ENCODE measurements around the gene DMAC2L.

GRCh38 chr14:50354527-50354926 lies 42.4 kb downstream of the DMAC2L start:
- TF ChIP-seq, protein P1, sequence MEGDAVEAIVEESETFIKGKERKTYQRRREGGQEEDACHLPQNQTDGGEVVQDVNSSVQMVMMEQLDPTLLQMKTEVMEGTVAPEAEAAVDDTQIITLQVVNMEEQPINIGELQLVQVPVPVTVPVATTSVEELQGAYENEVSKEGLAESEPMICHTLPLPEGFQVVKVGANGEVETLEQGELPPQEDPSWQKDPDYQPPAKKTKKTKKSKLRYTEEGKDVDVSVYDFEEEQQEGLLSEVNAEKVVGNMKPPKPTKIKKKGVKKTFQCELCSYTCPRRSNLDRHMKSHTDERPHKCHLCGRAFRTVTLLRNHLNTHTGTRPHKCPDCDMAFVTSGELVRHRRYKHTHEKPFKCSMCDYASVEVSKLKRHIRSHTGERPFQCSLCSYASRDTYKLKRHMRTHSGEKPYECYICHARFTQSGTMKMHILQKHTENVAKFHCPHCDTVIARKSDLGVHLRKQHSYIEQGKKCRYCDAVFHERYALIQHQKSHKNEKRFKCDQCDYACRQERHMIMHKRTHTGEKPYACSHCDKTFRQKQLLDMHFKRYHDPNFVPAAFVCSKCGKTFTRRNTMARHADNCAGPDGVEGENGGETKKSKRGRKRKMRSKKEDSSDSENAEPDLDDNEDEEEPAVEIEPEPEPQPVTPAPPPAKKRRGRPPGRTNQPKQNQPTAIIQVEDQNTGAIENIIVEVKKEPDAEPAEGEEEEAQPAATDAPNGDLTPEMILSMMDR (IDR thresholded peaks at IDR 0.05; ENCODE audit: poor library complexity), result no peak
- no peak for TF ChIP-seq EZH2 (IDR thresholded peaks at IDR 0.05; ENCODE audit: borderline replicate concordance)

Measured in hepatocyte (in vitro differentiated cells).